Endodermal cell (in vitro differentiated cells): ENCODE results near the gene KIAA0513. TPM values are rescaled to one million over a fixed set of nuclear protein-coding genes. Genes with fewer than 3 reads are reported as not detected.
A peak's percentile ranks its signal among the peaks of the same experiment; 100 is the strongest.

Source experiments
- DNase-seq: peaks from one replicate; pipeline ENCODE4 v3.0.0-alpha.2; 2017
- H3K27ac ChIP-seq: 2 replicates; pipeline ENCODE4 v1.5.1; 2013; ENCODE audit warnings: mild to moderate bottlenecking, low read depth, low read length, moderate library complexity
- H3K27me3 ChIP-seq: 2 replicates; pipeline ENCODE4 v1.6.1; 2013; ENCODE audit warnings: mild to moderate bottlenecking, low read length, moderate library complexity; ENCODE audit not compliant: insufficient read depth, control insufficient read depth, poor library complexity, severe bottlenecking
- H3K36me3 ChIP-seq: 2 replicates; pipeline ENCODE4 v1.7.0; 2013; ENCODE audit warnings: mild to moderate bottlenecking, low read length, moderate library complexity; ENCODE audit not compliant: control insufficient read depth, insufficient read depth
- H3K4me1 ChIP-seq: one replicate; pipeline ENCODE4 v1.7.0; 2013; ENCODE audit warnings: low read length; ENCODE audit not compliant: control insufficient read depth, insufficient read depth
- H3K4me3 ChIP-seq: 2 replicates; pipeline ENCODE4 v1.5.1; 2013; ENCODE audit warnings: mild to moderate bottlenecking, low read length, moderate library complexity
- H3K9ac ChIP-seq: 2 replicates; pipeline ENCODE4 v1.6.1; 2013; ENCODE audit warnings: mild to moderate bottlenecking, low read length, moderate library complexity; ENCODE audit not compliant: poor library complexity, severe bottlenecking; ENCODE audit errors: extremely low read depth
- H3K9me3 ChIP-seq: 2 replicates; pipeline ENCODE4 v1.6.1; 2013; ENCODE audit warnings: mild to moderate bottlenecking, low read length, moderate library complexity; ENCODE audit not compliant: control insufficient read depth
- H3K27ac Mint-ChIP-seq: 2 replicates; pipeline ENCODE4 v1.8.0; 2020; ENCODE audit warnings: mixed read lengths
- H3K27me3 Mint-ChIP-seq: 2 replicates; pipeline ENCODE4 v1.8.0; 2021; ENCODE audit warnings: mild to moderate bottlenecking, mixed read lengths; ENCODE audit not compliant: insufficient read depth
- H3K36me3 Mint-ChIP-seq: 2 replicates; pipeline ENCODE4 v1.8.0; 2020; ENCODE audit warnings: low read depth, mixed read lengths
- H3K4me1 Mint-ChIP-seq: 2 replicates; pipeline ENCODE4 v1.8.0; 2020; ENCODE audit warnings: mixed read lengths
- H3K4me3 Mint-ChIP-seq: 2 replicates; pipeline ENCODE4 v1.8.0; 2020; ENCODE audit warnings: mild to moderate bottlenecking, moderate library complexity, mixed read lengths
- H3K9me3 Mint-ChIP-seq: 2 replicates; pipeline ENCODE4 v1.8.0; 2020; ENCODE audit warnings: mild to moderate bottlenecking, mixed read lengths
- WGBS, 2 experiments: methylation state at CpG; one replicate each; pipeline versions ENCODE4 v1.1.5 to v1.1.7; 2013; ENCODE audit warnings: missing lambda C conversion rate in 2 of 2, mixed read lengths in 1 of 2; ENCODE audit not compliant: insufficient coverage in 1 of 2, insufficient read length in 1 of 2; 5-methylcytosine and 5-hydroxymethylcytosine counted together
- total RNA-seq, 2 donors: library from RNA; stranded (reverse); fragmentation: NEBNext Ultra II Directional in 1 of 2; extraction: Animal tissue kit (Norgen Biotek cat#: 25700) in 1 of 2; gene quantifications; 2 replicates in 1 of 2; 3 replicates in 1 of 2; pipeline ENCODE4 v1.2.1, GENCODE V29; 2021
- TF ChIP-seq, protein P1 (sequence below): fragments of 200-600 bp; sonication (generic); conservative IDR thresholded peaks from 2 replicates; pipeline ENCODE4 v1.5.0; 2021; ENCODE audit warnings: antibody characterized with exemption, mild to moderate bottlenecking

Gene KIAA0513
- total RNA-seq, 2 donors from 2014 or later, result 9.2 to 16.0 TPM

DNA sequence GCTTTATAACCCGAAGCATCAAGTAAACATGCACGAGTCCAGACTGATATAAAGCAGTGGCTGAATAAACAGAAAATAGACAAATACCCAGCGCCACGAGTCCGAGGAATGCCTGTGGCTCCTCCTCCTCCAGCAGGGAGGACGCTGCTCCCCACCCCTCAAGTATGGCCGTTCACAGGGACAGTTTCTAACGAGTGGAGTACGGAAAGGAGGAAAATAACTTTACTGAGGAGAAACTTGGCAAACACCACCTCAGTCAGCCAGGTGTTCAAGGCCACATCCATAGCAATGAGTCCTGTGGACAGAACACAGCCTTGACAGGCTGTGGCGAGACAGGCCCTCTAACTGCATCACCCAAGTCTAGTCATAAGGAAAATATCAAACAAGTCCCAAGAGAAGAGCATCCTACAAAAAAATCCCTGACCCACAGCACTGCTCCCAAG, 25.5 kb upstream of the KIAA0513 start:
- peaks cover 21% of the 10 kb centered on the region for H3K36me3 ChIP-seq
- 92 to 93% methylated on average over 5 to 10 of the region's 10 CpGs for WGBS, 2 experiments
- DNase-seq, result no peak
- H3K9me3 ChIP-seq, result no peaks in the 10 kb centered on the region
- Mint-ChIP-seq H3K36me3 (peaks cover 32% of the 10 kb centered on the region), H3K27me3 (no peaks in the 10 kb centered on the region), H3K9me3 (no peaks in the 10 kb centered on the region), H3K27ac (peak overlapping the region; percentile 82), H3K4me3 (no peak overlapping the region), H3K4me1 (peaks cover 32% of the 10 kb centered on the region)
- no peak overlapping the region for H3K4me3 ChIP-seq
- H3K27ac ChIP-seq, result peak overlapping the region; percentile 13
- H3K27me3 ChIP-seq, result no peaks in the 10 kb centered on the region
- H3K9ac ChIP-seq, result no peak overlapping the region
- TF ChIP-seq, protein P1, sequence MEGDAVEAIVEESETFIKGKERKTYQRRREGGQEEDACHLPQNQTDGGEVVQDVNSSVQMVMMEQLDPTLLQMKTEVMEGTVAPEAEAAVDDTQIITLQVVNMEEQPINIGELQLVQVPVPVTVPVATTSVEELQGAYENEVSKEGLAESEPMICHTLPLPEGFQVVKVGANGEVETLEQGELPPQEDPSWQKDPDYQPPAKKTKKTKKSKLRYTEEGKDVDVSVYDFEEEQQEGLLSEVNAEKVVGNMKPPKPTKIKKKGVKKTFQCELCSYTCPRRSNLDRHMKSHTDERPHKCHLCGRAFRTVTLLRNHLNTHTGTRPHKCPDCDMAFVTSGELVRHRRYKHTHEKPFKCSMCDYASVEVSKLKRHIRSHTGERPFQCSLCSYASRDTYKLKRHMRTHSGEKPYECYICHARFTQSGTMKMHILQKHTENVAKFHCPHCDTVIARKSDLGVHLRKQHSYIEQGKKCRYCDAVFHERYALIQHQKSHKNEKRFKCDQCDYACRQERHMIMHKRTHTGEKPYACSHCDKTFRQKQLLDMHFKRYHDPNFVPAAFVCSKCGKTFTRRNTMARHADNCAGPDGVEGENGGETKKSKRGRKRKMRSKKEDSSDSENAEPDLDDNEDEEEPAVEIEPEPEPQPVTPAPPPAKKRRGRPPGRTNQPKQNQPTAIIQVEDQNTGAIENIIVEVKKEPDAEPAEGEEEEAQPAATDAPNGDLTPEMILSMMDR, result no peak
- H3K4me1 ChIP-seq, result no peaks in the 10 kb centered on the region

DNA sequence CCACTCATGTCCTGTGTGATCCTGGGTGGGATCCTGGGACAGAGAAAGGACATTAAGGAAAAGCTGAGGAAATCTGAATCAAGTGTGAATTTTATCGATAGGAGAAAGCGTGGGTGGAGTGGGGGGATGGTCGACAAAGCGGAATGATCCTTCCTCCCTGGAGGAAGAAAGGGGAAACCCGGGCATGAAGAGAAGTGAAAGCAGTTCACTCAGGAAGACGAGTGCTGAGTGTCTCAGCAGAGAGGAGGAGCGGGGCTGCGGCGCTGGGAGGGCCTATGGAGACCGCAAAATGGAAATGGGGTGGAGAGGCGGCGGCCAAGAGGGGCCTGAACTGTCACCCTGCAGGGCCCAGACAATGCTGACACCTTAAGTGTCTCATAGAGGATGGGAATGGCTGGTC, 25.0 kb upstream of the KIAA0513 start:
- H3K27me3 Mint-ChIP-seq, result no peaks in the 10 kb centered on the region
- 82 to 89% methylated on average over 9 to 12 of the region's 12 CpGs for WGBS, 2 experiments
- no peaks in the 10 kb centered on the region for H3K4me1 ChIP-seq

DNA sequence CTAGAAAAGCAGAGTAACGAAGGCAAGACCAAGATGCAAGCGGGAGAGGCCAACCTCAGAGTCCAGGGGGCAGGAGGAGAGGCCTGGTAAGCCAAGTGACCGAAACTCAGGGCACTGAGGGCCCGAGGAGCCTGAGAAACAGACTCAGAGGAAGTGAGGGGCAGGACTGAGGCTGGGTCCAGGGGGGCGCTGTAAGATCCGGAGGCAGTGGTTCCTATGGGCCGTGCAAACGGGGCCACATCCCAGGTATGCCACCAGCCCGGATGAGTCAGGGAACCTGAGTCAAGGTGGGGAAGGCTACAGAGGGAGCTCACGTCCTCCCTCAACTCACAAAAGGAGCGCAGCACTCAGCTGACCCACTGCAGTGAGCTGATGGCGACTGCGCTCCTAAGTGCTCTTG, 24.5 kb upstream of the KIAA0513 start:
- WGBS, 2 experiments, result 87 to 88% methylated on average over 10 to 13 of the region's 13 CpGs
- H3K4me3 ChIP-seq, result no peak overlapping the region
- no peaks in the 10 kb centered on the region for H3K9me3 Mint-ChIP-seq
- no peaks in the 10 kb centered on the region for H3K27me3 ChIP-seq
- peak overlapping the region; percentile 82 for H3K27ac Mint-ChIP-seq
- H3K9me3 ChIP-seq, result no peaks in the 10 kb centered on the region
- no peak overlapping the region for H3K27ac ChIP-seq
- H3K4me3 Mint-ChIP-seq, result no peak overlapping the region
- peaks cover 35% of the 10 kb centered on the region for H3K36me3 Mint-ChIP-seq
- no peaks in the 10 kb centered on the region for H3K4me1 ChIP-seq
- H3K27me3 Mint-ChIP-seq, result no peaks in the 10 kb centered on the region
- H3K9ac ChIP-seq, result no peak overlapping the region
- H3K36me3 ChIP-seq, result peaks cover 22% of the 10 kb centered on the region
- DNase-seq, result no peak
- peaks cover 32% of the 10 kb centered on the region for H3K4me1 Mint-ChIP-seq
- TF ChIP-seq, protein P1, result no peak

More for the DNA sequence above, 25.0 kb upstream of the KIAA0513 start:
- Mint-ChIP-seq H3K9me3 (no peaks in the 10 kb centered on the region), H3K4me1 (peaks cover 32% of the 10 kb centered on the region), H3K4me3 (no peak overlapping the region), H3K27ac (peak overlapping the region; percentile 82), H3K36me3 (peaks cover 35% of the 10 kb centered on the region)
- no peaks in the 10 kb centered on the region for H3K27me3 ChIP-seq
- H3K36me3 ChIP-seq, result peaks cover 21% of the 10 kb centered on the region
- no peak overlapping the region for H3K27ac ChIP-seq
- H3K4me3 ChIP-seq, result no peak overlapping the region
- no peak for DNase-seq
- TF ChIP-seq, protein P1, result no peak
- no peaks in the 10 kb centered on the region for H3K9me3 ChIP-seq
- H3K9ac ChIP-seq, result no peak overlapping the region
